NK-92 (cell line): ENCODE results near the gene BMPER.

Source experiments
- DNase-seq: peaks from one replicate; lab custom pipeline; 2025; ENCODE audit not compliant: unreplicated experiment; lab: John Stamatoyannopoulos, UW

Gene BMPER

DNA sequence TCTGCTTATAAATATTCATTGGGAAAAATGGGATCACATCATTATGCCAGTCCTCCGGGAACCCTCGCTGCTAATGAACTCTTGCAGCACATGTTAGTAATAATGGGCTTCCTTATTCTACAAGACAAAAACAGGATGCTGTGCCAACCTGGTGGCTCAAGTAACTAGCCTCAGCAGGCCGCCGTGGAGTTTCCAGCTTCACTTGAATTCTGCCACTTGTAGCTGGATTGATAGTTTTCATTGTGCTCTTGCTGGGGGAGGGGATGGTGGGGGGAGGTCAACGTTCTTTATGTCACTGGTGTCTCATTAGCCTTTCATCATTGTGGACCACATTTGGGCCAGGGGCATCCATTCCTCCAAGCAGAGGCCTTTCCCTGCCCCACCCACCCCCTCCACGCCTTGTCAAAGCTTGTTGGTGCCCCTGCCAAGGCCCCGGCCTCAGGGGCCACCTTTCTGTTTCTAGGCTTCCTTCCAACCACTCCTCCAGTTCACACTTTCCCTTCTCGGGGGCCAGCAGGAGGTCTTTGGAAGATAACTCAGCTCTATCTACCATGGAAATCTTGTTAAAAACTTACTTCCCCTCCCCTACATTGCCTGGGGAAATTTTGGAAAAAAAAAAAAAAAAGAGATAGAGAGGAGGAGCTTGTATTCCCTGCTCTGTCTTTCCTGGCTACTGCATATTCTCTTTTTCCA lies 153.9 kb downstream of the BMPER start:
- no peak for DNase-seq

DNA sequence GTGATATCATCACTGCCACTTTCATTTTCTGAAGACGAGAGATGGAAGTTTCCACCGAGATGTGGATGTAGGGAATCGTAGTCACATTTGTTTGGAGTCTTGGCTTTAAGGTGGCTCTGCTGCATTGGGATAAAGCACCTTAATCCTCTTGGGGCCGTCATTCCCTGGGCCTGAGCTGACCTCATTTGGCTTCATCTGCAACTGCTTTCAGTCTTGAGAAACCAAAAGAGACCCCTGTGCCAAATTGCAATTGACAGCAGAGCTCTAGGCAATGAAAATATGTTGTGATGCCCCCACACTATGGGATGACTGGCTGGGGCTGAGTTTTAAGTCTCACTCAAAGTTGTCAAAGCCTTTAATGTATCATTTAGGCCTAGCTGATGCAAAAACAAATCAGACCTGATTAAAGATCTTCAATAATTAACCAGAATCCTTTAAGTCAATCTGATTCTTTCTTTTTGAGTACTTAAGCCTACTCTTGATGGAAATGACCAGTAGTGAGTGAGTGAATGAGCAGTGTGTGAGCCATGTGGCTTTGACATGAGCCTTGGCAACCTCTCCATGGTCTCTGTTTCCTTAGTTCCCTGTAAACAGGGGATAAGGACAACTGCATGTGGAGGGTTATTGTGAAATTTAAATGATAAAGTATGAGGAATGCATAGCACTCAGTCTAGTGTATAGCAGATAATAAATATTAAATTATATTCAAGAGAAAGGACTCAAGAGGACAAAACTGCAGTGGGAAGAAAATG lies 155.0 kb downstream of the BMPER start:
- no peak for DNase-seq

- DNase-seq = no peak
These were observed 155.8 kb downstream of the BMPER start for GRCh38 chr7:34061149-34061548.

DNA sequence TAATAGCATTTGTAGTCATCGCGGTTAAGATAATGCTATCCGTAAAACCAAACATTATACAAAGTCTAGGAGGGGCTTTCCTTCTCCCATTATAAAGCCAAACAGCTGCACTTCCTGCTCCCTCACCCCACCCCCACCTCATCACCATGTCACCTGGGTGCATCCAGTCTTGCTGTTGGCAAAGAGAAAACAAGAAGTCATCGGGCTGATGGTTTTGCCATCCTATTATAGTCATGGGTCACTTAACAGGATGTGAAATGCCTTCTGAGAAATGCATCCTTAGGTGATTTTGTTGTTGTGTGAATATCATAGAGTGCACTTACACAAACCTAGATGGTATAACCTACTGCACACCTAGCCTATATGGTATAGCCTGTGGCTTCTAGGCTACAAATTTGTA lies 157.0 kb downstream of the BMPER start:
- DNase-seq = no peak

- no peak for DNase-seq
These were observed 157.5 kb downstream of the BMPER start for GRCh38 chr7:34062826-34063225.

- DNase-seq = no peak
These were observed 159.3 kb downstream of the BMPER start for GRCh38 chr7:34064519-34065158.

DNA sequence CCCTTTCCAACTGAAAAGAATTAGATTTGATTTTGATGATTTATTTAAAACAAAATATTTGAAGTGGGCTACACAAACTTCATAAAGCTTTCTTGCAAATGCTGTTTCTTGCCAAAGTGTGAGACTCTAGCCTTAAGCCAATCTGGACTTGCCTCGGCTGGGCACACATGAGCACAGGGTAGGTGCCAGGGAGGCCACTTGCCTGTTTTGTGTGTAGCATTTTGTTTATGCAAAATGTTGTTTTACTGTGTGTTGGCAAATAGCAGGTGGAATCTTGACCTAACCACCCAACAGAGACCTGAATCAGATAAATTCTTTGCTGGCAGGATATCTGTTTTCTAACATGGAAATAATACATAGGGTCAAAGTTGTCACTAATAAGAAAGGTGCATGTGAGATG lies 161.1 kb downstream of the BMPER start:
- no peak for DNase-seq

GRCh38 chr7:34067005-34067778 lies 161.9 kb downstream of the BMPER start:
- no peak for DNase-seq

GRCh38 chr7:34069676-34070075 lies 164.3 kb downstream of the BMPER start:
- DNase-seq = no peak

DNA sequence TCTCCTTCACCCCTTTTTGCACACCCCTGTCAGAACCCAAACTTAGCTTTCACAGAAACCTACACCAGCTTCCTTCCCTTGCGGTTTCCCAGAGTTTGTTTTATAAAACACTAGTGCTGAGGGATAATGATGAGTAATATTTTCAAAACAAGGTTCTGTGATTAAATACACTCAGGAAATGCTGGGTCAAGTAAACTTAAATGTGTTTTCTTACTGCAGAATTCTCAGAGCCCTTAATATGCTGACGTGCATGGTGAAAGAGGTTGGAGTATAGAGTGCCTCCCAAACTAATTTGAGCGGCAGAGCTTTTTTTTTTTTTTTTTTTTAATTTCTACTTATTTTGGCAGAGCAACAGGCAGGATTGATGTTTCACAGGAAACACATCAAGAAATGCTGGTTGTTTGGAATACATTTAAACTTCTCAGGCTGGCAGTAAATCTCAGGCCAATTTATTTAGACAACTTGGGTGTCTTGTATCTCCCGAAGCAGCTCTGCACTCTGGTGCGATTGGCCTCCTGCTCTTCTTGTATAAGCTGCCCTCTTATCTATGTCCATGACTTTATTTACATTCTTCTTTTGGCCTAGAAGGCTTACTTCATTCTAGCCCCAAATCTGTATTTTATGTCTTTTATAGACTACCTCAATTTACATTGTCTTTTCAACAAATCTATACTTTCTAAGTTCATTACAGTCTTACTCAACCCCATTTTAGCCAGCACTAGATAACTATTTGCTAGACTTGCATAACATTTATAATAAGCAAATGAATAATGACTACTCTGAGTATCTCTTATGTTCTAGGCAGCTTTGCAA lies 165.4 kb downstream of the BMPER start:
- DNase-seq = no peak

- no peak for DNase-seq
These were observed 168.3 kb downstream of the BMPER start for GRCh38 chr7:34073676-34074075.

DNA sequence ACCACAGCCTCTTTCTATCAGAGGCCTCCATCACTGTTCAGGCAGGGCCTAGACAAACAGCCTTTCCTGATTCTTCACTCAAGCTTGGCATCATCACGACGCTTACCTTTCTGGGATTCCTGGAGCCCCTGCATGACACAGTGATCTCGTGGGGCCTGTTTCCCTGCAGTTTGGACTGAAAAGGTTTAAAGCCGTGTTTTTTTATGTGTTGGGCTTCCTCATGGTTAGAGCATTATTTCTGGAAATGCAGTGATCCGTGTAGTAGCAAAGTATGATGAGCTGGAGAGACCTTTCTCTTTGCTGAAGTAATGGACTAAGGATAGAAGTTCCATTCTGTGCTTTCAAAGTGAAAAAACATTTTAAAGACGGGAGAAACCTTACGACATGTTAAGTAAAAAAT lies 169.1 kb downstream of the BMPER start:
- no peak for DNase-seq

DNA sequence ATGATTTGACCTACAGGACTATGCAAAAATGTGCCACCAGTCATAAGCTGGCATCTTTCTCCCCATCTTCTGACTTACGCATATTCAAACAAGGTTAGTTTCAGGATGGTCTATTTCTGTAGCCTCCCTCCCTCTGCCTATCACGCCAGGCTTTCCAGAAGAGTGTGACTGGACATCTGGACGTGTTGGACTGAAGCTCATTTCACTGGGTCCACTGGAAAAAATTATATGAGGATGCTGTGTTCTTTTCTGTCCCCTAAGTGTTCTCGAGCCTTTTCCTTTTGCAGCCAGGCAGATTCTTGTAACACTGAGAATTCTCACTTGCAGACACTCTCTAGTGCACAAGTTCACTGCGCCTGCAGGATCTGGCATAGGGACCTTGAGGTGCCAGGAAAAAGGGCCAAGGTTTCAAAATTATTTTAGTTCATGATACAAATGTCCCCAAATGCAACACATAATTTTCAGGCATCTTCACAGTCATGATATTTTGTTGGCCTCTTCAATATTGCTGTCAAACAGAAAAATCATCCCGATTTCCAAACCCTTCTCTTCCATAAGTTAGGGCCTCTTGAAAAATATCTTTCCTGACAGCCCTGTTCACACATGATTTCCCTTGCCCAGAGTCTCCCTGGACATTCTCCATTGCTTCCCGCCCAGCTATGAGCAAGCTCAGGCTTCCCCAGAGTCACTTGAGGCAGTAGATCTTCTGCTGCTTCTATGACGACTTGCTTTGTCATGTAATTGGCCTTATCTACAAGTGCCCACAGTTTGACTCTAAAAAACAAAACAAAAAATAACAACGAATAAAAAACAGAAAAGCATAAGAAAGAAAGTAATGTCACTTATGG lies 170.4 kb downstream of the BMPER start:
- DNase-seq = no peak

DNA sequence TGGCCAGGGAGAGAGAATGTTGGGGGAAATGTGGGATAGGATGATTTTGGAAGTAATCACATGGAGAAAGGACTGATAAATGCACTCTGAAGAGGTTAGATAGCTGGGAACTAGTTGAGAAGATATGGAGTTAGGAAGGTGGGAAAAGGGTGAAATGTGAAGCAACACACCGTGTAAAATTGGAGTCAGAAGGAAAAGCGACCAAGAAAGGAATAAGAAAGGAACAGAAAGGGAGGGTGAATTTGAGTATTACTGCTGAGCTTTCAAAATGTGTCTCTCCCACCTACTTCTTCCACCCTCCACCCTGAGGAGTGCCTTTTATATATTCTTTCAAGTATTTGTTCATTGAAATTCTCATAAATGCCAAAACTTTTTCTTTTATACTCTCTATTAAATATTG lies 171.8 kb downstream of the BMPER start:
- DNase-seq = no peak

DNA sequence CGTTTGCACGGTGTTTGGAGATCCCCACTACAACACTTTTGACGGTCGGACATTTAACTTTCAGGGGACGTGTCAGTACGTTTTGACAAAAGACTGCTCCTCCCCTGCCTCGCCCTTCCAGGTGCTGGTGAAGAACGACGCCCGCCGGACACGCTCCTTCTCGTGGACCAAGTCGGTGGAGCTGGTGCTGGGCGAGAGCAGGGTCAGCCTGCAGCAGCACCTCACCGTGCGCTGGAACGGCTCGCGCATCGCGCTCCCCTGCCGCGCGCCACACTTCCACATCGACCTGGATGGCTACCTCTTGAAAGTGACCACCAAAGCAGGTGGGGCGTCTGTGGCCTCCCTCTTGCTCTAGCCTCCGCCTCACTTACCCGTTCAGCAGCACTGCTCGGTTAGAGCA lies 173.5 kb downstream of the BMPER start:
- DNase-seq = no peak

GRCh38 chr7:34080513-34080912 lies 175.2 kb downstream of the BMPER start:
- no peak for DNase-seq

DNA sequence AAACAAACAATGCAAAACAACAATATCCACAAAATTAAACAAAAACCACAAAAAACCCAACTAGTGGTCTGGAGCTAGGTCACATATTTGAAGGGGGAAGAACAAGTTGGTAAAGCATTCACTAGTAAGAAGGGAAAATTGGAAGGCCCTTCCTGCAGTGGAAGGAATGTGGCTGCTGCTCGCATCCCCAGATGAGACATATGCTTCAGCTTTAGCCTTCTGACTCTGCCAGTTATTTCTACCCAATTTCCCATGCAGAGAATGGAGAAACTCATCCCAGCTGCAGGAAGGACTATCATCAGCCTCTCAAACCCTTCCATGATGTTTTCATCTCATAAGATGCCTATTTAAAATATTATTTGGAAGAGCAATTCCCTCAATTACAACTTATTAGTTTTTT lies 176.6 kb downstream of the BMPER start:
- DNase-seq = no peak

DNA sequence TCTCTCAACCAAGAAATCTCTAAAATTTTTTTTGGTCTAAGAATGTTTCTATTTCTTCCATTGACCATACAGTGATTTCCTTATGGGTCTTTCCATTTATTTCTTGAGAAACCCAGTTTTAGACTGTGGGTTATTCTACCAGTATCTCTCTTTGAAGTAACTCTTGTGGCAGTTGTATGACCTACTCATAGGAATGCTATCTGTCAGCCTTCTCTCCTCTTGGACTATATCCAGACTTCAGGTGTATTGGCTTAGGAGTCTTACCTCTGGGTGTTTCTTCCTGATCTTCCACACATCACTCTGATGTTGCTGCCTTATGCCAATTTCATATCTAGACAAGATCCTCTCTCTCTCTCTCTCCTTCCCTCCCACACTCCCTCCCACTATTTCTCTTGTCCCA lies 178.1 kb downstream of the BMPER start:
- DNase-seq = no peak

DNA sequence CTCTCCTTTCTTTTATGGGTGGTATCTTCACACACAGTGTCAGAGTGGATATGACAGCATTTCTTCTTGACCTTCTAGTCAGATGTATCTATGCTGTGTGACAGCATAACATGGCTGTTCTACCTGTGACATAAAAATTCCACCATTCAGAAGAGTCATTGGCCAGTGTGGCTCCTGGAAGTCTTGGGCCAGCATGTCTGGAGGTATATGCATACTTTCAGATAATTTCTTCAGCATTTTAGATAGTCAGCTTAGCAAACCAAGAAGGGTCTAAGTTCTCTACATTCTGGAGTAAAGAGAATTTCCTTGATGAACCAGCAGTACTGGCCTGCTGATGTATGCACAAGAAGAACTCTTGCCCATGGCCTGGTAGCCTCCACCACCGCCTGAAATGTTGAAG lies 179.3 kb downstream of the BMPER start:
- no peak for DNase-seq

GRCh38 chr7:34086064-34086463 lies 180.7 kb downstream of the BMPER start:
- DNase-seq = no peak
